ENCODE results near the gene USH1C. TPM values are rescaled to one million over a fixed set of nuclear protein-coding genes. Genes with fewer than 3 reads are reported as not detected.
A peak's percentile ranks its signal among the peaks of the same experiment; 100 is the strongest.

Gene USH1C
- total RNA-seq, 1 experiment from 2014 or later, result not detected

DNA sequence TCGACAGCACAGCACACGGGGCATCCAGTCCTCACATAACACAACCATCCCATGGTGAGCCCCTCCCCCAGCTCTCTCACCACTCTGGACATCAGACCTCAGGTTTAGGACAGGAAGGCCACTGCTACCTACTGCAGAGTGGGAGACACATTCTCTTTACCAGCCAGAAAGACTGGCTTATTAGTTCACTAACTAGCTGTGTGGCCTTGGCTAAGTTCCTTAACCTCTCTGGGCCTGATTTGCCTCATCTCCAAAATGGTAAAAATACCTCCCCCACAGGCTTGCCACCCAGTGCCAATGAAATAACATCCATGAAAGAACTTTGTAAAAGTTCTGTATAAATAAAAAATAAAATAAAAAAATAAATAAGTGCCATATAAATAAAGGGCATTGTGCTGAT is 32.1 kb downstream of the USH1C start:
- DNase-seq (ENCODE audit: low spot score), result no peak
- in situ Hi-C loops (cut with HindIII; ENCODE audit: low sequenced_read_pairs), result no loop called here

DNA sequence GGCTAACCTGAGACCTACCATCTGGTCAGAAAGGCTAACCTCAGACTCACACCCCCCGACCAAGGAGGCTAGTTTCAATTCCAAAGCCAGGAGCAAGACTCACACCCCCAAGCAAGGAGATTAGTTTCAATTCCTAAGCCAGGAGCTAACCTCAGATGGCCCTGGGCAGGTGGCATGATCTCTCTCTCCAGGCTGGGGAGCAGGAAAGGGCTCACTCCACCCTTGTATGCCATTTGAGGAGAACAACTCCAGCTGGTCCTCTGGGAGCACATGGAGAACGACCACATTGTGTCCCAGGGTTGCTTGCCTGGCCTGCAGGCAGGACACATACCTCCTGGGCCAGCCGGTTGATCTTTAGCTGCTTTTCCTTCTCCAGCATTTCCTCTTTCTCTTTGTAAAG is 32.6 kb downstream of the USH1C start:
- no peak for DNase-seq (ENCODE audit: low spot score)
- in situ Hi-C loops (cut with HindIII; ENCODE audit: low sequenced_read_pairs), result no loop called here

GRCh38 chr11:17510507-17511206 is 33.6 kb downstream of the USH1C start:
- DNase-seq (ENCODE audit: low spot score), result no peak
- in situ Hi-C loops (cut with HindIII; ENCODE audit: low sequenced_read_pairs), result no loop called here

- no peak for DNase-seq (ENCODE audit: low spot score)
- in situ Hi-C loops (cut with HindIII; ENCODE audit: low sequenced_read_pairs), result no loop called here
Observed at GRCh38 chr11:17508791-17509190, 35.4 kb downstream of the USH1C start.

GRCh38 chr11:17508306-17508705 is 35.9 kb downstream of the USH1C start:
- DNase-seq (ENCODE audit: low spot score), result no peak
- in situ Hi-C loops (cut with HindIII; ENCODE audit: low sequenced_read_pairs), result no loop called here

DNA sequence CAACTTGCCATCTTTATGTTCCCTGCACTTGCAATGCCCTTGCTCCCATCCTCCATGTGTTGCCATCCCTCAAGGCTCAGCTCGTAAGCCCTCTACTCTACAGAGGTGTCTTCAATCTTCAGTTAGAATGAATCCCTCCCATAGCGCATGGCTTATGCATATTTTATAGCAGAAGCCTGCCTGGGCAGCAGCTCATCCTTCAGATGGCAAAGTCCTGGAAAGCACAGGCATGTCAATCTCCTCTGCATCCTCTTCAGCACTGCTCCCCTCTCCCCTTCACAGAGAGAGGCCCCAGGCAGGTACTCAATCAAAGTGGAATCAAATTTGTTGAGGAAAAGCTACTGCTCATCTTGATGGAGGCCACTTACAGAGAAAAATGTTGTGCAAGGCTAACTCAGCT is 36.4 kb downstream of the USH1C start:
- in situ Hi-C loops (cut with HindIII; ENCODE audit: low sequenced_read_pairs), result no loop called here
- DNase-seq (ENCODE audit: low spot score), result no peak

DNA sequence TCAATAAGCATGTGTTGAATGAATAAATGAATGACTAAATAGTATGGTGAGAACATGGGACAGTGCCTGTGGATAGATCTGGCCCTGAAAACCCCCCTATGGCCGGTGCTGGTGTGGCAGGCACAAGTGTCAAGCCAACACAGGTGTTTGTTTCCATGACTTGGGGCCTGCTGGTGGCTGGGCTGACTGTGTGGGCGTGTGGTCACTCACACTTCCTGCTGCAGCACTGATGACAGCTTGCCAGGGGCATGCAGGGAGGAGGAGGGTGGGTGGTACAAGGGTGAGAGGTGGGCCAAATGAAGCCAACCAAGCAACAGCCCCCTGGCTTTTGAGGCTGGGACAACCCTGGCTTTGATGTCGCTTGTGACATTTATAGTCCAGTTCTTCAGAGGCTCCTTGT is 37.3 kb downstream of the USH1C start:
- in situ Hi-C loops (cut with HindIII; ENCODE audit: low sequenced_read_pairs), result no loop called here
- DNase-seq (ENCODE audit: low spot score), result no peak

GRCh38 chr11:17506314-17506713 is 37.9 kb downstream of the USH1C start:
- no peak for DNase-seq (ENCODE audit: low spot score)
- in situ Hi-C loops (cut with HindIII; ENCODE audit: low sequenced_read_pairs), result no loop called here

- in situ Hi-C loops (cut with HindIII; ENCODE audit: low sequenced_read_pairs), result no loop called here
- DNase-seq (ENCODE audit: low spot score), result no peak
Observed at GRCh38 chr11:17505146-17505545, 39.1 kb downstream of the USH1C start.

DNA sequence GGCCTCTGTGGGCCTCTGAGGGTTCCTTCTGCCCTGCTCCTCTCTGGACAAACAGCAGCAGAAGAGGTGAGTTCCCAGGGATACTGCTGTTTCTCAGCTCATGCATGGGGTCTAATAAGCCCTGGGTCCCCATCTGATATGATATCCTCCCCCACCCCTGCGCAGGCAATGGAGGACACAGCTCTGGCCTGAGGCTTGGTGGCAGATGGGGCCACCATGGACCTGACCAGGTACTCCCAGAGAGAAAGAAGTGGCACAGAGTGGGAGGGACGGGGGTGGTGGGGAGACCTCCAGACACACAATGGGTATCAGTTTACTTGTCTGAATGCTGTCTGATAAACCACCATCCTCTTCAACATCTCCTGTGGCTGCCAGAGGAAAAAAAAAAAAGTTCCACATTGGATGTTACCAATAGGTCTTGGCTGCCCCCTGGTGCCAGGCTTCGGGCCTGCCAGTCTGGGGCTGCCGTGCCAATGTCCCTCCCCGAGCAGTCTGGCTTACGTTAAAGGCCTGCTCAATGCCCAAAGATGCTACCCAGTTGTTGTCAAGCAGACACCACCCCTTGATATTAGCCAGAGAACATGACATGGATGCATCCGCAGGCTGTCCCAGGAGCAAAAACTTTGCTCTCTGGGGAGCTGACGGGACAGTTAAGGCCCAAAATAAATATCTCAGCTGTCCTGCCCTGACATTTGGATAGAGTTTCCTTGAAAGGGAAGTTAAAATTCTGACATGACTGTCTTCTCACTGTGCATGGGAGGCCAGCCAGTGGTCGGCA is 39.7 kb downstream of the USH1C start:
- peak; percentile 87 for DNase-seq (ENCODE audit: low spot score)
- in situ Hi-C loops (cut with HindIII; ENCODE audit: low sequenced_read_pairs), result no loop called here

DNA sequence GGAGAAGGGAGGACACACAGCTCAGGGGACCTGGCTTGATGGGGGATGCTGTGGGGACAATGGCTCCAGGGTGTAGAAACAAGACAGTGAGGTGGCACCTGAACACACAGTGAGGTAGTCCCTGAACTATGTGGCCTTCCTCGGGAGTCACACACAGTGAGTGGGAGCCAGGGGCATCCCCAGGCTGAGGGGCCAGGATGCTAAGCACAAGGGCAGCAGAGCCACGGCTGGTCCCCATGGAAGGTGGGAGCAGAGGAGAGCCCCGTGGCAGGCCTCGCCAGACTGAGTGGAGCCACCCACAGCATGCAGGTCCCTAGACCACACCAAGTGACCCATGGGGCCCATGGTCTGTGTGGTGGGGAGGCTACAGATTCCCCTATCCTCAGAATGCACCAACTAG is 41.6 kb downstream of the USH1C start:
- no peak for DNase-seq (ENCODE audit: low spot score)
- in situ Hi-C loops (cut with HindIII; ENCODE audit: low sequenced_read_pairs), result no loop called here

- no peak for DNase-seq (ENCODE audit: low spot score)
- in situ Hi-C loops (cut with HindIII; ENCODE audit: low sequenced_read_pairs), result no loop called here
Observed at GRCh38 chr11:17500673-17501072, 43.5 kb downstream of the USH1C start.

- peak; percentile 89 for DNase-seq (ENCODE audit: low spot score)
- in situ Hi-C loops (cut with HindIII; ENCODE audit: low sequenced_read_pairs), result no loop called here
Observed at GRCh38 chr11:17498475-17498874, 45.7 kb downstream of the USH1C start.

DNA sequence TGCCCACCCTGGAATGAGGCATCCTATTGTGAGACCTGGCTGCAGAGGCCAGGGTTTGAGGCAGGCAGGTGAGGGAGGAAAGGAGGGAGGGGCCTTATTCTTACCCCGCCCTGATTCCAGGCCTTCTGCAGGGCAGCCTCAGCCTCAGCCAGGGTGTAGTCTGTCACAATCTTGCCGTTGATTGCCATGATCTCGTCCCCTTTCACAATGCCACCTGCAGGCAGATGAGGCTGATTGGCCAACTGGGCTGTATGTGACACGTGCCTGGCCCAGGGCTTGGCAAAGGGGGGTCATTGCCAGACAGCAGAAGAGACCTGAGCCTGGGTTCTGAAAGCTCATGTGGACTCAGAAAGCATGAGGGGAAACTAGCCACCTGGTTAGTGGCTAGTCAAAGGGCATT is 46.2 kb downstream of the USH1C start:
- no peak for DNase-seq (ENCODE audit: low spot score)
- in situ Hi-C loops (cut with HindIII; ENCODE audit: low sequenced_read_pairs), result no loop called here

GRCh38 chr11:17496406-17496805 is 47.8 kb downstream of the USH1C start:
- in situ Hi-C loops (cut with HindIII; ENCODE audit: low sequenced_read_pairs), result no loop called here
- peak; percentile 55 for DNase-seq (ENCODE audit: low spot score)

- in situ Hi-C loops (cut with HindIII; ENCODE audit: low sequenced_read_pairs), result no loop called here
- DNase-seq (ENCODE audit: low spot score), result peak; percentile 78
Observed at GRCh38 chr11:17494019-17494418, 50.2 kb downstream of the USH1C start.

- DNase-seq (ENCODE audit: low spot score), result no peak
- in situ Hi-C loops (cut with HindIII; ENCODE audit: low sequenced_read_pairs), result no loop called here
Observed at GRCh38 chr11:17490938-17491337, 53.3 kb downstream of the USH1C start.

GRCh38 chr11:17490232-17490631 is 54.0 kb downstream of the USH1C start:
- no peak for DNase-seq (ENCODE audit: low spot score)
- in situ Hi-C loops (cut with HindIII; ENCODE audit: low sequenced_read_pairs), result no loop called here

- peak; percentile 74 for DNase-seq (ENCODE audit: low spot score)
- in situ Hi-C loops (cut with HindIII; ENCODE audit: low sequenced_read_pairs), result no loop called here
Observed at GRCh38 chr11:17489751-17490150, 54.5 kb downstream of the USH1C start.

GRCh38 chr11:17488563-17488962 is 55.7 kb downstream of the USH1C start:
- in situ Hi-C loops (cut with HindIII; ENCODE audit: low sequenced_read_pairs), result no loop called here

DNA sequence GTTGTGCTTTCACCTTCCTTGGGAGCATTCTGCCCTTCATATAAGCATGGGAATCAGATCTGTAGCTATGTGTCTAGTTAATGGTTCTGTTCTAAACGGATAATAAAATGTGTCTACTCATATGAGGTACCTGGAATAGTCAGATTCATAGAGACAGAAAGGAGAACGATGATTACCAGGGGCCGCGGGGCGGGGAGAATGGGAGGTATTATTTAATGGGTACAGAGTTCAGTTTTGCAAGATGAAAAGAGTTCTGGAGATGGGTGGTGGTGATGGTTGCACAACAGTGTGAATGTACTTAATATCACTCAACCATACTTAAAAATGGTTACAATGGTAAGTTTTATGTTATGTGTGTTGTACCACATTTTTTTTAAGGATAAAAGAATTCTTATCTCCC is 57.6 kb downstream of the USH1C start:
- no peak for DNase-seq (ENCODE audit: low spot score)
- in situ Hi-C loops (cut with HindIII; ENCODE audit: low sequenced_read_pairs), result no loop called here

More at GRCh38 chr11:17488563-17488962, 55.7 kb downstream of the USH1C start:
- DNase-seq (ENCODE audit: low spot score), result no peak
